ENCODE results near the gene LRRC37A. TPM values are rescaled to one million over a fixed set of nuclear protein-coding genes. Genes with fewer than 3 reads are reported as not detected.
"Not testable (repeated sequence)": the region's sequence is repeated elsewhere in the genome, so short reads cannot be mapped to it uniquely, and the experiment has no call there.

The LRRC37A gene
- total RNA-seq, 1 experiment from 2014 or later = 1.2 TPM

- H3K79me2 ChIP-seq (ENCODE audit: insufficient read depth, low read length); ATAC-seq; H3K27me3 ChIP-seq (ENCODE audit: insufficient read depth, low read length); DNase-seq (ENCODE audit: low read depth, low spot score); H4K20me1 ChIP-seq (ENCODE audit: insufficient read depth); H3K9me3 ChIP-seq (ENCODE audit: control insufficient read depth in 1 of 2, insufficient read depth in 1 of 2, low read depth in 1 of 2, low read length in 2 of 2); POLR2A ChIA-PET; H3K36me3 ChIP-seq (ENCODE audit: control insufficient read depth in 1 of 2, insufficient read depth in 2 of 2, low read length in 2 of 2); H3K9me2 ChIP-seq (ENCODE audit: insufficient read depth); BruUV-seq (replicated peaks); RAD21 ChIA-PET (ENCODE audit: low non-redundant PET in 1 of 2, low total read pairs in 2 of 2, uncharacterized antibody in 2 of 2, unreplicated experiment in 2 of 2); H2AFZ ChIP-seq (ENCODE audit: low read depth, low read length, poor library complexity, severe bottlenecking): not testable (repeated sequence)
- H3K4me3 ChIP-seq (replicated peaks in 1 of 2; ENCODE audit: low read depth in 1 of 2, low read length in 2 of 2) = peak overlapping the region; percentile 6 to 36; a peak in 3 of 4 replicates
- 0 out of 2 replicates have a peak overlapping the region, but pooled peaks have one; percentile 8 for H3K27ac ChIP-seq (ENCODE audit: low read depth, low read length)
- peak overlapping the region; percentile 44 for H3K9ac ChIP-seq (ENCODE audit: low read length)
- intact Hi-C loops (cut with micrococcal nuclease) = loop anchor here (5.0 kb wide), 1 partner anchor 264 kb away; no protein-coding TSS in a partner anchor
- peaks cover 8 to 32% of the 10 kb centered on the region in 2 experiments for H3K4me1 ChIP-seq (ENCODE audit: control insufficient read depth in 1 of 2, insufficient read depth in 2 of 2, low read length in 2 of 2)
- CTCF ChIA-PET = interaction anchor here (2.0 kb wide), 1 partner anchor 21 kb away, joined by 7 read pairs; no protein-coding TSS in a partner anchor
- peak overlapping the region; percentile 55 for H3K4me2 ChIP-seq (ENCODE audit: low read length)
Measured at GRCh38 chr17:46266063-46266655, 28.8 kb upstream of the LRRC37A start.

- ChIA-PET POLR2A (no interaction called here), RAD21 (ENCODE audit: low non-redundant PET in 1 of 2, low total read pairs in 2 of 2, uncharacterized antibody in 2 of 2, unreplicated experiment in 2 of 2) (no interaction called here), CTCF (interaction anchor here (1.0 to 2.0 kb wide), 2 partner anchors 20 to 74 kb away, joined by 3 to 7 read pairs; partner anchors contain the start of gene KANSL1)
- Histone ChIP-seq H2AFZ (ENCODE audit: low read depth, low read length, poor library complexity, severe bottlenecking) (peak overlapping the region; percentile 67), H3K27ac (ENCODE audit: low read depth, low read length) (peak overlapping the region; percentile 80), H3K9me2 (ENCODE audit: insufficient read depth) (no peaks in the 10 kb centered on the region), H3K4me3 (replicated peaks in 1 of 2; ENCODE audit: low read depth in 1 of 2, low read length in 2 of 2) (peak overlapping the region; percentile 84 to 93), H3K36me3 (ENCODE audit: control insufficient read depth in 1 of 2, insufficient read depth in 2 of 2, low read length in 2 of 2) (no peaks in the 10 kb centered on the region), H3K27me3 (ENCODE audit: insufficient read depth, low read length) (no peaks in the 10 kb centered on the region), H4K20me1 (ENCODE audit: insufficient read depth) (no peaks in the 10 kb centered on the region), H3K9me3 (ENCODE audit: control insufficient read depth in 1 of 2, insufficient read depth in 1 of 2, low read depth in 1 of 2, low read length in 2 of 2) (no peaks in the 10 kb centered on the region), H3K9ac (ENCODE audit: low read length) (peak overlapping the region; percentile 81), H3K4me1 (ENCODE audit: control insufficient read depth in 1 of 2, insufficient read depth in 2 of 2, low read length in 2 of 2) (peaks cover 8 to 32% of the 10 kb centered on the region in 2 experiments), H3K79me2 (ENCODE audit: insufficient read depth, low read length) (no peaks in the 10 kb centered on the region), H3K4me2 (ENCODE audit: low read length) (peak overlapping the region; percentile 91)
- ATAC-seq (peak; percentile 89), DNase-seq (ENCODE audit: low read depth, low spot score) (peak; percentile 66)
- intact Hi-C loops (cut with micrococcal nuclease) = loop anchor here (1.0 to 5.0 kb wide), 2 partner anchors 12 to 265 kb away; no protein-coding TSS in a partner anchor
- BruUV-seq (replicated peaks) = TSS peak; percentile 84
- TF ChIP-seq YY1 (IDR thresholded peaks at IDR 0.05; ENCODE audit: extremely low read depth, insufficient replicate concordance, low read depth, low read length) (no peak), SP1 (IDR thresholded peaks at IDR 0.05; ENCODE audit: low read depth) (no peak), EZH2 (IDR thresholded peaks at IDR 0.05) (no peak), TCF7L2 (IDR thresholded peaks at IDR 0.05; ENCODE audit: borderline replicate concordance, extremely low read depth, insufficient read depth, insufficient read length) (no peak), FOSL1 (IDR thresholded peaks at IDR 0.05; ENCODE audit: low read depth) (no peak), JUND (IDR thresholded peaks at IDR 0.05) (no peak), CEBPB (IDR thresholded peaks at IDR 0.05; ENCODE audit: low read depth) (no peak), POLR2A (IDR thresholded peaks at IDR 0.05; ENCODE audit: borderline replicate concordance, extremely low read depth, insufficient read depth, insufficient read length) (peak; percentile 90), SRF (IDR thresholded peaks at IDR 0.05; ENCODE audit: low read depth) (no peak), MAX (IDR thresholded peaks at IDR 0.05) (peak; percentile 71), SIN3A (IDR thresholded peaks at IDR 0.05; ENCODE audit: low read depth) (peak; percentile 77; the same call in 1 of the 2 replicates), ZFX (IDR thresholded peaks at IDR 0.05) (peak; percentile 57; the same call in 1 of the 2 replicates), CTCF (IDR thresholded peaks at IDR 0.05 in 2 of 3, conservative IDR thresholded peaks at IDR 0.05 in 1 of 3; ENCODE audit: borderline replicate concordance in 1 of 3, insufficient read depth in 1 of 3, low read depth in 2 of 3, low read length in 2 of 3) (no peak), CBX3 (IDR thresholded peaks at IDR 0.05; ENCODE audit: low read depth) (no peak), RAD21 (IDR thresholded peaks at IDR 0.05; ENCODE audit: low read depth) (no peak)
Measured at GRCh38 chr17:46266656-46267544, 28.0 kb upstream of the LRRC37A start.

Measured in HCT116 (cell line).